GOT3 (cell line): ENCODE results near the gene MOB2.

Experiments
- DNase-seq: peaks from one replicate; lab custom pipeline; 2025; ENCODE audit warnings: mixed read lengths; lab: John Stamatoyannopoulos, UW

The MOB2 gene

GRCh38 chr11:1503708-1504104 lies 17.1 kb upstream of the MOB2 start:
- no peak for DNase-seq

GRCh38 chr11:1502954-1503707 lies 16.6 kb upstream of the MOB2 start:
- no peak for DNase-seq

- DNase-seq: no peak
Measured at GRCh38 chr11:1502168-1502953, 15.8 kb upstream of the MOB2 start.

- no peak for DNase-seq
Measured at GRCh38 chr11:1501421-1502167, 15.0 kb upstream of the MOB2 start.

GRCh38 chr11:1500466-1501420 lies 14.2 kb upstream of the MOB2 start:
- no peak for DNase-seq

GRCh38 chr11:1499899-1500298 lies 13.3 kb upstream of the MOB2 start:
- DNase-seq: no peak

DNA sequence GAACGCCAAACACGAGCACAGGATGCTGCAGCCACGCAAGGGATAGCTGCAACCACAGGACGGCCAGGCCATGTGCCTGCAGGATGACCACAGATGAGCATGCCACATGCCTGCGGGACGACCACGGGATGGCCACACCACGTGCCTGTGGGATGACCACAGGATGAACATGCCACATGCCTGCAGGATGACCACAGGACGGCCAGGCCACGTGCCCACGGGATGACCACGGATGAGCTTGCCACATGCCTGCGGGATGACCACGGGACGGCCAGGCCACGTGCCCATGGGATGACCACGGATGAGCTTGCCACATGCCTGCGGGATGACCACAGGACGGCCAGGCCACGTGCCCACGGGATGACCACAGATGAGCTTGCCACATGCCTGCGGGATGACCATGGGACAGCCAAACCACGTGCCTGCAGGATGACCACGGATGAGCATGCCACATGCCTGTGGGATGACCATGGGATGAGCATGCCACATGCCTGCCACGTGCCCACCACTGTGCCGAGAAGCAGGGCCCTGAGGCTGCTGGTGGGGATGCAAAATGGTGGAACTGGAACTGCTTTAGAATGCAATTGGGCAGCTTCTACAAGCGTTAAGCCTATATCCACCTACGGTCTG lies 12.8 kb upstream of the MOB2 start:
- no peak for DNase-seq

GRCh38 chr11:1498262-1498661 lies 11.7 kb upstream of the MOB2 start:
- no peak for DNase-seq

DNA sequence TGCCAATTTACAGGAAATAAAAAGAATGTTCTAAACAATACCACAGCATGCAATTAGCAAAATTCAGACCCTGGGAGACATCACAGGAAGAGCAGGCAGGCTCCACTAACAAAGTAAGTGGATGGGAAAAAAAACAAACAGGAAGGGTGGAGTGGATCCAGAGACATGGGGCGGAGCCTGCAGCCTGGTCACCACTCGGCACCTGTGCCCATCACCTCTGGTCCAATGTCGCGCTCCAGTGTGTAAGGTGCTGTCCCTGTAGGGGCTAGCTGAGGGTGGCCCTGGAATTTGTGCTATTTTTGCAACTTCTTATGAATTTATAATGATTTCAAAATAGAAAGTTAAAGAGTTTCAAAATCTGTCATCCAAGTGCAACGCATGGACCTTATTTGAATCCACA lies 11.0 kb upstream of the MOB2 start:
- DNase-seq: no peak

GRCh38 chr11:1496761-1497095 lies 10.1 kb upstream of the MOB2 start:
- DNase-seq: no peak

DNA sequence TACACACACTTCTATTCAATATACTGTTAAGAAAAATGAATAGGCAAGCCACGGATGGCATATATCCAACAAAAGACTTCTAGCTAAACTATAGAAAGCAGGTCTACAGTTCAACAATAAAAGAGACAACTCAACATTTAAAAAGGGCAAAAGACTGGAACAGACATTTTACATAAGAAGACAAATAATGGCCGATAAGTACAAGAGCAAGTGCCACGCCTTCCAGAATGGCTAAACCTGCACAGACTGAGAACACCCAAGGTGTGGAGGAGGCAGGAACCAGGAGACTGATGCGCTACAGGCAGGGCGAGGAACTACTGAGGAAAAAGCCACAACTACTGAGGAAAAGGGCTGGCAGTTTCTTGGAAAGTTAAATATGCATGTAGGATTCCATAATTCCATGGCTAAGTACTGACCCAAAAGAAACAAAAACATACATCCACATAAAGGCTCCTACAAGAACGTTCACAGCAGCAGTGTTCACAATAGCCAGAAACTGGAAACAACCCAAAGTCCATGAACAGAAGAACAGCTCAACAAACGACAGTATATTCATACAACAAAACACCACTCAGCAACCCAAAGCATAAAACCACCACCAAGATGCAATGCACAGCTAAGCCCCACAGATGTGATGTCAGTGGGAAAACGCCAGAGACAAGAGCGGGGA lies 9.6 kb upstream of the MOB2 start:
- DNase-seq: no peak

DNA sequence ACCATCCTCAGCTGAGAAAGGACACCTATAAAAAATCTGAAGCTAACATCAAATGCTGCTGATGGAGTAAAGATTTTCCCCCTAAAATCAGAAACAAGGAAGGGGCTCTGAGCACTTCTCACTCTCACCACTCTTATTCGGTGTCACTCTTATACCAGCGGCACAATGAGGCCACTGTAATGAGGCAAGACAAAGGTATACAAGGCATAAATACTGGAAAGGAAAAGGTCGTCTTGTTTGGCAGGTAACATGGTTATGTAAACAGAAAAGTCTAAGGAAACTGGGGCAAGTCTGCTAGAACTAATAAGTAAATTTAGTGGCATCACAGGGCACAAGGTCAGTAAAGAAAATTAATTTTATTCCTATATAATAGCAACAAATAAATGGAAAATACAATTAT lies 8.1 kb upstream of the MOB2 start:
- DNase-seq: no peak

GRCh38 chr11:1493650-1494244 lies 7.2 kb upstream of the MOB2 start:
- no peak for DNase-seq

GRCh38 chr11:1491379-1491778 lies 4.8 kb upstream of the MOB2 start:
- no peak for DNase-seq

DNA sequence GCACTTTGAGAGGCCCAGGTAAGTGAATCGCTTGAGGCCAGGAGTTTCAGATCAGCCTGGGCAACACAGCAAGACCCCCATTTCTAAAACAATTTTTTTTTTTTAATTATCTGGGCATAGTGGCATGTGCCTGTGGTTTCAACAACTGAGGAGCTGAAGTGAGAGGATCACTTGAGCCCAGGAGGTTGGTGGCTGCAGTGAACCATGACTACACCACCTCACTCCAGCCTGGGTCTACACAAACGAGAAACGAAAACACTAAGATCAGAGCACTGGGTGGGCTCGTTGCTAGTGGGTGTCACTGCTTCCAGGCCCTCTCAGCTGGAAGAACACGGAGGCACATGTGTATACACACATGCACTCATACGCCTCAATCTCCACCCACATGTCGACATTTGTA lies 4.1 kb upstream of the MOB2 start:
- no peak for DNase-seq

GRCh38 chr11:1488575-1489180 lies 2.1 kb upstream of the MOB2 start:
- DNase-seq: no peak

GRCh38 chr11:1487851-1488574 lies 1.4 kb upstream of the MOB2 start:
- DNase-seq: no peak

DNA sequence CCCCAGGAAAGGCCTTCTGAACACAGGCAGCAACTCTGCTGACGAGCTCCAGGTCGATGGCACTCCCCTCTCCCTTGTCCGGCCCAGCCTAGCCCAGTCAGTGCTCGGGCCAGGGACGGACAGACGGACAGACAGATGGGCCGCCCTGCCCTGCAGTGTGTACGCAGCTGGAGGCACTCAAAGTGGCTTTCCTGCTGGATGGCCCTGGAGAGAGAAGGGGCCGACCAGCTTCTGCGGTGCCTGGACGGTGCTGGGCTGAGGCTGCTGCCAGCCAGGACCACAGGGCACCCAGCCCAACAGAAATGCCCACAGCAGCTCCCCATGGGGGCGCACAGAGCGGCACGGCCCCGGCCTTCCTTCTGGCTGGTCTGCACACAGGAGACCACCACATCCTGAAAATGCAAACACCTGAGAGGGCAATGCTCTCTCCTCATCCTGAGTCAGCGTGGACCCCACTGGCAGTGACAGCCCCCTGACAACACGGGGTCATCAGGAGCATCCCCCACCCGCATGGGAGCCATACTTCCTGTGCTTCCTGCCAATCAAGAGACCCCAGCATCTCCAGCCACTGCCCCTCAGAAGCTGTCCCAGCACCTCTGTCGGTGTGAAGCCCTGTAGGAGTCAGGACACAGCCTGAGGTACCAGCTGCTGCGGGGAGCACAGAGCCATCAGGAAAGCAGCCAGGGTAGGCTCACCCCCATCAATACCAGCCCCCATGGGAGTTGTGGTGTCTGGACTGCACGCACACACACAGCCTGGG lies 692 bp upstream of the MOB2 start:
- no peak for DNase-seq

- DNase-seq: no peak
Measured at GRCh38 chr11:1485504-1485885, 1.1 kb downstream of the MOB2 start.
